ENCODE measurements around the gene GNB1. TPM values are rescaled to one million over a fixed set of nuclear protein-coding genes. Genes with fewer than 3 reads are reported as not detected.
A peak's percentile ranks its signal among the peaks of the same experiment; 100 is the strongest.

Gene GNB1
- total RNA-seq, 2 experiments from 2014 or later, result 138 to 149 TPM

- Mint-ChIP-seq H3K9me3 (no peaks in the 10 kb centered on the region), H3K27me3 (no peaks in the 10 kb centered on the region), H3K4me1 (ENCODE audit: low read depth) (no peaks in the 10 kb centered on the region), H3K27ac (no peak overlapping the region), H3K4me3 (no peak overlapping the region), H3K36me3 (ENCODE audit: low read depth) (no peaks in the 10 kb centered on the region)
- ATAC-seq (ENCODE audit: poor library complexity) (no peak), DNase-seq (peak in 1 of 14 experiments; percentile 16)
- ChIA-PET CTCF (no interaction called here), POLR2A (no interaction called here)
- no peak overlapping the region for H3K4me3 ChIP-seq (ENCODE audit: low read length)
- no peaks in the 10 kb centered on the region for H3K27me3 ChIP-seq (ENCODE audit: control insufficient read depth in 1 of 2, insufficient read depth in 2 of 2, low read length in 2 of 2)
- no peaks in the 10 kb centered on the region for H3K9me3 ChIP-seq (ENCODE audit: control insufficient read depth in 1 of 2, insufficient read depth in 1 of 2, low read length in 2 of 2)
- no peaks in the 10 kb centered on the region for H3K4me1 ChIP-seq (ENCODE audit: insufficient read depth, low read length)
- H3K36me3 ChIP-seq (ENCODE audit: insufficient read depth, low read length), result no peaks in the 10 kb centered on the region
- no peak for TF ChIP-seq CTCF (IDR thresholded peaks at IDR 0.05)
- intact Hi-C loops (cut with DNase I, micrococcal nuclease), result no loop called here
- H3K27ac ChIP-seq (ENCODE audit: low read depth in 1 of 2, low read length in 2 of 2), result no peak overlapping the region
Observed at GRCh38 chr1:1926886-1927660, 36.2 kb upstream of the GNB1 start.

GRCh38 chr1:1926346-1926811 lies 35.5 kb upstream of the GNB1 start:
- no peaks in the 10 kb centered on the region for H3K9me3 Mint-ChIP-seq
- intact Hi-C loops (cut with DNase I, micrococcal nuclease), result no loop called here
- no peak for ATAC-seq (ENCODE audit: poor library complexity)
- no peaks in the 10 kb centered on the region for H3K36me3 ChIP-seq (ENCODE audit: insufficient read depth, low read length)
- H3K27me3 Mint-ChIP-seq, result no peaks in the 10 kb centered on the region
- H3K4me3 ChIP-seq (ENCODE audit: low read length), result no peak overlapping the region
- H3K27ac ChIP-seq (ENCODE audit: low read depth in 1 of 2, low read length in 2 of 2), result no peak overlapping the region
- H3K4me1 ChIP-seq (ENCODE audit: insufficient read depth, low read length), result no peaks in the 10 kb centered on the region
- ChIA-PET CTCF (no interaction called here), POLR2A (no interaction called here)
- H3K9me3 ChIP-seq (ENCODE audit: control insufficient read depth in 1 of 2, insufficient read depth in 1 of 2, low read length in 2 of 2), result no peaks in the 10 kb centered on the region
- no peak overlapping the region for H3K27ac Mint-ChIP-seq
- H3K4me3 Mint-ChIP-seq, result no peak overlapping the region
- TF ChIP-seq CTCF (IDR thresholded peaks at IDR 0.05), result no peak
- no peaks in the 10 kb centered on the region for H3K27me3 ChIP-seq (ENCODE audit: control insufficient read depth in 1 of 2, insufficient read depth in 2 of 2, low read length in 2 of 2)
- no peaks in the 10 kb centered on the region for H3K36me3 Mint-ChIP-seq (ENCODE audit: low read depth)
- DNase-seq, result peak in 1 of 14 experiments; percentile 33
- no peaks in the 10 kb centered on the region for H3K4me1 Mint-ChIP-seq (ENCODE audit: low read depth)

- DNase-seq (no peak), ATAC-seq (ENCODE audit: poor library complexity) (no peak)
- Histone ChIP-seq H3K36me3 (ENCODE audit: insufficient read depth, low read length) (no peaks in the 10 kb centered on the region), H3K4me1 (ENCODE audit: insufficient read depth, low read length) (no peaks in the 10 kb centered on the region), H3K4me3 (ENCODE audit: low read length) (no peak overlapping the region), H3K27ac (ENCODE audit: low read depth in 1 of 2, low read length in 2 of 2) (no peak overlapping the region), H3K27me3 (ENCODE audit: control insufficient read depth in 1 of 2, insufficient read depth in 2 of 2, low read length in 2 of 2) (no peaks in the 10 kb centered on the region), H3K9me3 (ENCODE audit: control insufficient read depth in 1 of 2, insufficient read depth in 1 of 2, low read length in 2 of 2) (no peaks in the 10 kb centered on the region)
- no peaks in the 10 kb centered on the region for H3K4me1 Mint-ChIP-seq (ENCODE audit: low read depth)
- ChIA-PET CTCF (no interaction called here), POLR2A (no interaction called here)
- no peak overlapping the region for H3K4me3 Mint-ChIP-seq
- no peaks in the 10 kb centered on the region for H3K36me3 Mint-ChIP-seq (ENCODE audit: low read depth)
- H3K9me3 Mint-ChIP-seq, result no peaks in the 10 kb centered on the region
- intact Hi-C loops (cut with DNase I, micrococcal nuclease), result no loop called here
- no peak for TF ChIP-seq CTCF (IDR thresholded peaks at IDR 0.05)
- no peaks in the 10 kb centered on the region for H3K27me3 Mint-ChIP-seq
- H3K27ac Mint-ChIP-seq, result no peak overlapping the region
Observed at GRCh38 chr1:1925437-1926345, 34.8 kb upstream of the GNB1 start.

Data from CD4-positive, alpha-beta T cell (primary cell).